ENCODE results near the gene AMPH. TPM values are rescaled to one million over a fixed set of nuclear protein-coding genes. Genes with fewer than 3 reads are reported as not detected.
A peak's percentile ranks its signal among the peaks of the same experiment; 100 is the strongest.

The AMPH gene
- total and polyA plus RNA-seq, 9 of the 15 experiments (the other 6 are each of a cell fraction or from before 2014, with no cell fraction given), result 0.03 to 0.35 TPM; not detected in 7

- TF ChIP-seq KAT8 (IDR thresholded peaks at IDR 0.05; ENCODE audit: low read depth) (no peak), AFF4 (CRISPR knock-in tag; IDR thresholded peaks at IDR 0.05) (peak; percentile 53; the same call in 1 of the 2 replicates), SRSF3 (IDR thresholded peaks at IDR 0.05; ENCODE audit: insufficient read depth, low read length) (no peak), CBX3 (IDR thresholded peaks at IDR 0.05; ENCODE audit: borderline replicate concordance in 1 of 2, low read length in 2 of 2) (peak in 1 of 2 experiments; percentile 59; a peak in 1 of 3 replicates), POLR2B (IDR thresholded peaks at IDR 0.05; ENCODE audit: low read depth, partially characterized antibody) (peak; percentile 52), YBX1 (IDR thresholded peaks at IDR 0.05) (no peak), BRD9 (IDR thresholded peaks at IDR 0.05; ENCODE audit: low read depth, partially characterized antibody) (peak; percentile 63), ZBTB7A (IDR thresholded peaks at IDR 0.05; ENCODE audit: borderline replicate concordance, control insufficient read depth, low read depth, low read length) (peak; percentile 60; the same call in 1 of the 2 replicates), PHF8 (IDR thresholded peaks at IDR 0.05; ENCODE audit: borderline replicate concordance, low read length) (peak; percentile 67; the same call in 1 of the 2 replicates), NEUROD1 (IDR thresholded peaks at IDR 0.05; ENCODE audit: borderline replicate concordance, low read depth, low read length, partially characterized antibody) (peak; percentile 62), NFRKB (IDR thresholded peaks at IDR 0.05; ENCODE audit: low read depth) (peak; percentile 78), SMAD3 (CRISPR knock-in tag; conservative IDR thresholded peaks at IDR 0.05) (0 out of 2 replicates have a peak, but pooled peaks have one; percentile 23), MAZ (CRISPR knock-in tag; conservative IDR thresholded peaks at IDR 0.05 in 1 of 2, IDR thresholded peaks at IDR 0.05 in 1 of 2) (peak; percentile 91 to 96), ETV1 (tag; conservative IDR thresholded peaks at IDR 0.05; ENCODE audit: low read depth) (0 out of 2 replicates have a peak, but pooled peaks have one; percentile 24), CBX1 (IDR thresholded peaks at IDR 0.05; ENCODE audit: low read depth) (peak; percentile 49; the same call in 1 of the 2 replicates), VEZF1 (CRISPR knock-in tag; IDR thresholded peaks at IDR 0.05) (peak; percentile 47; the same call in 1 of the 2 replicates), SMARCA4 (IDR thresholded peaks at IDR 0.05) (peak; percentile 30)
- TF ChIP-seq, protein P1, sequence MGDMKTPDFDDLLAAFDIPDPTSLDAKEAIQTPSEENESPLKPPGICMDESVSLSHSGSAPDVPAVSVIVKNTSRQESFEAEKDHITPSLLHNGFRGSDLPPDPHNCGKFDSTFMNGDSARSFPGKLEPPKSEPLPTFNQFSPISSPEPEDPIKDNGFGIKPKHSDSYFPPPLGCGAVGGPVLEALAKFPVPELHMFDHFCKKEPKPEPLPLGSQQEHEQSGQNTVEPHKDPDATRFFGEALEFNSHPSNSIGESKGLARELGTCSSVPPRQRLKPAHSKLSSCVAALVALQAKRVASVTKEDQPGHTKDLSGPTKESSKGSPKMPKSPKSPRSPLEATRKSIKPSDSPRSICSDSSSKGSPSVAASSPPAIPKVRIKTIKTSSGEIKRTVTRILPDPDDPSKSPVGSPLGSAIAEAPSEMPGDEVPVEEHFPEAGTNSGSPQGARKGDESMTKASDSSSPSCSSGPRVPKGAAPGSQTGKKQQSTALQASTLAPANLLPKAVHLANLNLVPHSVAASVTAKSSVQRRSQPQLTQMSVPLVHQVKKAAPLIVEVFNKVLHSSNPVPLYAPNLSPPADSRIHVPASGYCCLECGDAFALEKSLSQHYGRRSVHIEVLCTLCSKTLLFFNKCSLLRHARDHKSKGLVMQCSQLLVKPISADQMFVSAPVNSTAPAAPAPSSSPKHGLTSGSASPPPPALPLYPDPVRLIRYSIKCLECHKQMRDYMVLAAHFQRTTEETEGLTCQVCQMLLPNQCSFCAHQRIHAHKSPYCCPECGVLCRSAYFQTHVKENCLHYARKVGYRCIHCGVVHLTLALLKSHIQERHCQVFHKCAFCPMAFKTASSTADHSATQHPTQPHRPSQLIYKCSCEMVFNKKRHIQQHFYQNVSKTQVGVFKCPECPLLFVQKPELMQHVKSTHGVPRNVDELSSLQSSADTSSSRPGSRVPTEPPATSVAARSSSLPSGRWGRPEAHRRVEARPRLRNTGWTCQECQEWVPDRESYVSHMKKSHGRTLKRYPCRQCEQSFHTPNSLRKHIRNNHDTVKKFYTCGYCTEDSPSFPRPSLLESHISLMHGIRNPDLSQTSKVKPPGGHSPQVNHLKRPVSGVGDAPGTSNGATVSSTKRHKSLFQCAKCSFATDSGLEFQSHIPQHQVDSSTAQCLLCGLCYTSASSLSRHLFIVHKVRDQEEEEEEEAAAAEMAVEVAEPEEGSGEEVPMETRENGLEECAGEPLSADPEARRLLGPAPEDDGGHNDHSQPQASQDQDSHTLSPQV (IDR thresholded peaks at IDR 0.05), result peak; percentile 95
Observed at GRCh38 chr7:38335492-38336147, 295.6 kb downstream of the AMPH start (continued).

Measured in K562 (cell line).